Choroid plexus epithelial cell (primary cell): ENCODE data around the gene USH2A.

Source experiments
- DNase-seq: peaks from one replicate; pipeline ENCODE4 v3.0.0-alpha.2; 2010; ENCODE audit warnings: low read depth
- H3K4me3 ChIP-seq: 2 replicates; pipeline ENCODE4 v1.5.1; 2011; ENCODE audit warnings: low read depth, mild to moderate bottlenecking, control low read depth, low read length, moderate library complexity
- CTCF ChIP-seq: conservative IDR thresholded peaks from 2 replicates; pipeline ENCODE4 v1.5.1; 2011; ENCODE audit warnings: low read depth, mild to moderate bottlenecking, control low read depth, inconsistent platforms, low read length, moderate library complexity

Gene USH2A

GRCh38 chr1:216047811-216048572 lies 375.3 kb downstream of the USH2A start:
- no peak for DNase-seq
- no peak overlapping the region for H3K4me3 ChIP-seq
- TF ChIP-seq CTCF, result no peak

- no peak for TF ChIP-seq CTCF
- no peak for DNase-seq
- no peak overlapping the region for H3K4me3 ChIP-seq
Measured at GRCh38 chr1:216046336-216046735, 376.9 kb downstream of the USH2A start.

GRCh38 chr1:216045400-216045799 lies 377.8 kb downstream of the USH2A start:
- TF ChIP-seq CTCF, result no peak
- peak; percentile 59 for DNase-seq
- no peak overlapping the region for H3K4me3 ChIP-seq

- TF ChIP-seq CTCF, result no peak
- DNase-seq, result peak; percentile 19
- no peak overlapping the region for H3K4me3 ChIP-seq
Measured at GRCh38 chr1:216044538-216044937, 378.7 kb downstream of the USH2A start.

- DNase-seq, result no peak
- no peak for TF ChIP-seq CTCF
- no peak overlapping the region for H3K4me3 ChIP-seq
Measured at GRCh38 chr1:216034506-216034905, 388.7 kb downstream of the USH2A start.

- no peak for DNase-seq
- TF ChIP-seq CTCF, result no peak
- no peak overlapping the region for H3K4me3 ChIP-seq
Measured at GRCh38 chr1:216032961-216033614, 390.2 kb downstream of the USH2A start.

GRCh38 chr1:216032284-216032683 lies 391.0 kb downstream of the USH2A start:
- H3K4me3 ChIP-seq, result no peak overlapping the region
- no peak for TF ChIP-seq CTCF

More at GRCh38 chr1:216032284-216032683, 391.0 kb downstream of the USH2A start:
- DNase-seq, result no peak
